Measurements from ENCODE around the gene CSGALNACT2.

- TF ChIP-seq, protein P1, sequence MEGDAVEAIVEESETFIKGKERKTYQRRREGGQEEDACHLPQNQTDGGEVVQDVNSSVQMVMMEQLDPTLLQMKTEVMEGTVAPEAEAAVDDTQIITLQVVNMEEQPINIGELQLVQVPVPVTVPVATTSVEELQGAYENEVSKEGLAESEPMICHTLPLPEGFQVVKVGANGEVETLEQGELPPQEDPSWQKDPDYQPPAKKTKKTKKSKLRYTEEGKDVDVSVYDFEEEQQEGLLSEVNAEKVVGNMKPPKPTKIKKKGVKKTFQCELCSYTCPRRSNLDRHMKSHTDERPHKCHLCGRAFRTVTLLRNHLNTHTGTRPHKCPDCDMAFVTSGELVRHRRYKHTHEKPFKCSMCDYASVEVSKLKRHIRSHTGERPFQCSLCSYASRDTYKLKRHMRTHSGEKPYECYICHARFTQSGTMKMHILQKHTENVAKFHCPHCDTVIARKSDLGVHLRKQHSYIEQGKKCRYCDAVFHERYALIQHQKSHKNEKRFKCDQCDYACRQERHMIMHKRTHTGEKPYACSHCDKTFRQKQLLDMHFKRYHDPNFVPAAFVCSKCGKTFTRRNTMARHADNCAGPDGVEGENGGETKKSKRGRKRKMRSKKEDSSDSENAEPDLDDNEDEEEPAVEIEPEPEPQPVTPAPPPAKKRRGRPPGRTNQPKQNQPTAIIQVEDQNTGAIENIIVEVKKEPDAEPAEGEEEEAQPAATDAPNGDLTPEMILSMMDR (IDR thresholded peaks at IDR 0.05), result no peak
- TF ChIP-seq POLR2AphosphoS5 (IDR thresholded peaks at IDR 0.05) (peak in 1 of 4 donors; percentile 58), POLR2A (IDR thresholded peaks at IDR 0.05) (no peak)
These were observed 9.1 kb upstream of the CSGALNACT2 start for GRCh38 chr10:43128958-43129706.
